HFFc6 (cell line): ENCODE results near the gene DSG2. TPM values are rescaled to one million over a fixed set of nuclear protein-coding genes. Genes with fewer than 3 reads are reported as not detected.

Experiments
- DNase-seq: peaks from one replicate; pipeline ENCODE4 v3.0.0-alpha.2; 2018
- H3K27ac Mint-ChIP-seq: 2 replicates; pipeline ENCODE4 v1.8.0; 2020; ENCODE audit warnings: mild to moderate bottlenecking, mixed read lengths
- H3K27me3 Mint-ChIP-seq: 2 replicates; pipeline ENCODE4 v1.8.0; 2021; ENCODE audit warnings: mild to moderate bottlenecking, moderate library complexity, mixed read lengths; ENCODE audit not compliant: insufficient read depth
- H3K36me3 Mint-ChIP-seq: 2 replicates; pipeline ENCODE4 v1.8.0; 2021; ENCODE audit warnings: low read depth, mixed read lengths
- H3K4me1 Mint-ChIP-seq: 2 replicates; pipeline ENCODE4 v1.8.0; 2020; ENCODE audit warnings: low read depth, mixed read lengths
- H3K4me3 Mint-ChIP-seq: 2 replicates; pipeline ENCODE4 v1.8.0; 2020; ENCODE audit warnings: mild to moderate bottlenecking, moderate library complexity, mixed read lengths
- H3K9me3 Mint-ChIP-seq: 2 replicates; pipeline ENCODE4 v1.8.0; 2020; ENCODE audit warnings: mild to moderate bottlenecking, mixed read lengths
- CTCF ChIP-seq: fragments of 200-600 bp; sonication (generic); IDR thresholded peaks from 2 replicates; pipeline ENCODE4 v1.5.0; 2021; ENCODE audit warnings: antibody characterized with exemption, mild to moderate bottlenecking
- total RNA-seq, 6 experiments: library from RNA; stranded (reverse); fragmentation: NEBNext Ultra II Directional; extraction: Animal tissue kit (Norgen Biotek cat#: 25700); gene quantifications; 2 replicates in 1 of 6; 3 replicates in 5 of 6; pipeline ENCODE4 v1.2.3, GENCODE V29; 2021

DSG2 gene
- total RNA-seq, 6 experiments from 2014 or later: not detected

- peak; percentile 10 for DNase-seq
- no peak overlapping the region for H3K4me3 Mint-ChIP-seq
- no peaks in the 10 kb centered on the region for H3K4me1 Mint-ChIP-seq
- TF ChIP-seq CTCF: no peak
- H3K27ac Mint-ChIP-seq: no peak overlapping the region
- H3K27me3 Mint-ChIP-seq: no peaks in the 10 kb centered on the region; the same call in 1 of the 2 replicates
- no peaks in the 10 kb centered on the region; the same call in 1 of the 2 replicates for H3K36me3 Mint-ChIP-seq
- peaks cover 33% of the 10 kb centered on the region for H3K9me3 Mint-ChIP-seq
Measured at GRCh38 chr18:31487246-31488015, 10.5 kb upstream of the DSG2 start.

- Mint-ChIP-seq H3K27me3 (no peaks in the 10 kb centered on the region; the same call in 1 of the 2 replicates), H3K4me3 (no peak overlapping the region), H3K36me3 (no peaks in the 10 kb centered on the region; the same call in 1 of the 2 replicates), H3K4me1 (no peaks in the 10 kb centered on the region), H3K27ac (no peak overlapping the region), H3K9me3 (peaks cover 30% of the 10 kb centered on the region)
- no peak for DNase-seq
- TF ChIP-seq CTCF: no peak
Measured at GRCh38 chr18:31489311-31489710, 8.7 kb upstream of the DSG2 start.

- Mint-ChIP-seq H3K27ac (no peak overlapping the region), H3K36me3 (no peaks in the 10 kb centered on the region; the same call in 1 of the 2 replicates), H3K27me3 (no peaks in the 10 kb centered on the region; the same call in 1 of the 2 replicates), H3K4me3 (no peak overlapping the region), H3K9me3 (peaks cover 31% of the 10 kb centered on the region), H3K4me1 (no peaks in the 10 kb centered on the region)
- TF ChIP-seq CTCF: no peak
- no peak for DNase-seq
Measured at GRCh38 chr18:31490387-31490786, 7.6 kb upstream of the DSG2 start.

GRCh38 chr18:31490833-31491232 is 7.1 kb upstream of the DSG2 start:
- Mint-ChIP-seq H3K9me3 (peaks cover 35% of the 10 kb centered on the region), H3K4me3 (no peak overlapping the region), H3K27ac (no peak overlapping the region), H3K27me3 (no peaks in the 10 kb centered on the region; the same call in 1 of the 2 replicates), H3K36me3 (no peaks in the 10 kb centered on the region; the same call in 1 of the 2 replicates), H3K4me1 (no peaks in the 10 kb centered on the region)
- no peak for DNase-seq
- TF ChIP-seq CTCF: no peak

- Mint-ChIP-seq H3K4me1 (no peaks in the 10 kb centered on the region), H3K4me3 (no peak overlapping the region), H3K27ac (no peak overlapping the region), H3K27me3 (no peaks in the 10 kb centered on the region; the same call in 1 of the 2 replicates), H3K36me3 (no peaks in the 10 kb centered on the region; the same call in 1 of the 2 replicates), H3K9me3 (peaks cover 30% of the 10 kb centered on the region)
- no peak for TF ChIP-seq CTCF
- no peak for DNase-seq
Measured at GRCh38 chr18:31491586-31491985, 6.4 kb upstream of the DSG2 start.
